Fibroblast of lung (primary cell): ENCODE results near the gene ACOXL.

Source experiments
- EZH2 ChIP-seq: IDR thresholded peaks from 2 replicates; pipeline ENCODE4 v1.5.1; 2012; ENCODE audit warnings: low read length, control low read depth, mild to moderate bottlenecking; ENCODE audit errors: missing control alignments
- TF ChIP-seq, protein P1 (sequence below), 2 donors: IDR thresholded peaks in 1 of 2; conservative IDR thresholded peaks in 1 of 2; 1 replicate in 1 of 2; 2 replicates in 1 of 2; pipeline ENCODE4 v1.5.1; 2011 to 2012; ENCODE audit warnings: low read length in 2 of 2, control low read depth in 1 of 2, inconsistent platforms in 1 of 2, low read depth in 1 of 2, mild to moderate bottlenecking in 1 of 2

DNA sequence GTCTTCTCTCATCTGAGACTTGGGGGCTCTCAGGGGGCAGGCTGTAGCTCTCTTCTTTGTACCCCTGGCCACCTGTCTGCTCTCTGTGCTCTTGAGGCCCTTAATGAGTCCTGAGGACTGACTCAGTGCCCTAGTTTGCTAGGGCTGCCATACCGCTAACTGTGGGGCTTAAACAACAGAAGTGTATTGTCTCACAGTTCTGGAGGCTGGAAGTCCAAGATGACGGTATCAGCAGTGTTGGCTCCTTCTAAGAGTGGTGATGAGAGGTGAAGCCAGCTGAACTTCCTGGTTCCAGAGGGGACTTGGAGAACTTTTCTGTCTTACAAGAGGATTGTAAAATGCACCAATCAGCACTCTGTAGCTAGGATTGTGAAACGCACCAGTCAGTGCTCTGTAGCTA is 67.0 kb downstream of the ACOXL start:
- TF ChIP-seq, protein P1, sequence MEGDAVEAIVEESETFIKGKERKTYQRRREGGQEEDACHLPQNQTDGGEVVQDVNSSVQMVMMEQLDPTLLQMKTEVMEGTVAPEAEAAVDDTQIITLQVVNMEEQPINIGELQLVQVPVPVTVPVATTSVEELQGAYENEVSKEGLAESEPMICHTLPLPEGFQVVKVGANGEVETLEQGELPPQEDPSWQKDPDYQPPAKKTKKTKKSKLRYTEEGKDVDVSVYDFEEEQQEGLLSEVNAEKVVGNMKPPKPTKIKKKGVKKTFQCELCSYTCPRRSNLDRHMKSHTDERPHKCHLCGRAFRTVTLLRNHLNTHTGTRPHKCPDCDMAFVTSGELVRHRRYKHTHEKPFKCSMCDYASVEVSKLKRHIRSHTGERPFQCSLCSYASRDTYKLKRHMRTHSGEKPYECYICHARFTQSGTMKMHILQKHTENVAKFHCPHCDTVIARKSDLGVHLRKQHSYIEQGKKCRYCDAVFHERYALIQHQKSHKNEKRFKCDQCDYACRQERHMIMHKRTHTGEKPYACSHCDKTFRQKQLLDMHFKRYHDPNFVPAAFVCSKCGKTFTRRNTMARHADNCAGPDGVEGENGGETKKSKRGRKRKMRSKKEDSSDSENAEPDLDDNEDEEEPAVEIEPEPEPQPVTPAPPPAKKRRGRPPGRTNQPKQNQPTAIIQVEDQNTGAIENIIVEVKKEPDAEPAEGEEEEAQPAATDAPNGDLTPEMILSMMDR (conservative IDR thresholded peaks at IDR 0.05 in 1 of 2, IDR thresholded peaks at IDR 0.05 in 1 of 2; ENCODE audit: low read depth in 1 of 2, low read length in 2 of 2) = no peak
- no peak for TF ChIP-seq EZH2
